HTERT RPE-1 (cell line): ENCODE measurements around the gene CPHXL.

ENCODE experiments used
- in situ Hi-C: fragments of 300-500 bp; cut with MboI; formaldehyde crosslinking; loops from 4 replicates; pipeline ENCODE4 v1.14.3; 2020; ENCODE audit warnings: low sequenced_read_pairs

Gene CPHXL

GRCh38 chr16:75702242-75702641 lies 24.0 kb downstream of the CPHXL start:
- in situ Hi-C loops = no loop called here

GRCh38 chr16:75701361-75701760 lies 24.9 kb downstream of the CPHXL start, which contains the start of gene DUXB:
Gene DUXB (minus strand): TSS chr16:75701461. CDS start chr16:75701418, 43 bp downstream.
- in situ Hi-C loops = no loop called here

- in situ Hi-C loops = no loop called here
These were observed 28.7 kb downstream of the CPHXL start for GRCh38 chr16:75697571-75697970.

GRCh38 chr16:75695708-75696107 lies 30.6 kb downstream of the CPHXL start:
- in situ Hi-C loops = no loop called here

GRCh38 chr16:75687361-75687760 lies 38.9 kb downstream of the CPHXL start:
- in situ Hi-C loops = no loop called here

GRCh38 chr16:75682308-75682707 lies 44.0 kb downstream of the CPHXL start:
- in situ Hi-C loops = no loop called here

GRCh38 chr16:75679366-75679765 lies 46.9 kb downstream of the CPHXL start:
- in situ Hi-C loops = no loop called here

- in situ Hi-C loops = no loop called here
These were observed 49.4 kb downstream of the CPHXL start, which contains the start of gene CPHXL2 for GRCh38 chr16:75676909-75677308. Gene CPHXL2 (minus strand): TSS chr16:75677009. CDS start chr16:75676999, 10 bp downstream.

GRCh38 chr16:75667503-75667902 lies 58.8 kb downstream of the CPHXL start:
- in situ Hi-C loops = no loop called here
